H1 (cell line): Measurements from ENCODE around the gene CTNNA3. TPM values are rescaled to one million over a fixed set of nuclear protein-coding genes. Genes with fewer than 3 reads are reported as not detected.

Source experiments
- CTCF ChIA-PET: fragments of 300-600 bp; sonication (Branson Sonifier 250); formaldehyde crosslinking; loops from one replicate; lab custom pipeline; 2021; ENCODE audit not compliant: partially characterized antibody; lab: Charles Lee
- POLR2A ChIA-PET: fragments of 300-600 bp; sonication (Branson Sonifier 250); formaldehyde crosslinking; loops from one replicate; lab custom pipeline; 2021; ENCODE audit warnings: inconsistent platforms; ENCODE audit not compliant: partially characterized antibody; lab: Charles Lee
- DNase-seq, 2 experiments: peaks; one replicate each; pipeline versions ENCODE4 v3.0.0 to v3.0.0-alpha.2; 2010 to 2022; ENCODE audit warnings: low spot score in 2 of 2, low read depth in 1 of 2, mixed read lengths in 1 of 2
- FAIRE-seq: peaks from 2 replicates; lab custom pipeline; 2011; peaks lifted over from hg19 to GRCh38; lab: Jason Lieb, UNC
- H2AFZ ChIP-seq: 2 replicates; pipeline ENCODE4 v1.8.1; 2012; ENCODE audit warnings: low read length, inconsistent platforms
- H2AK5ac ChIP-seq: 2 replicates; pipeline ENCODE4 v1.6.1; 2013; ENCODE audit warnings: low read depth, low read length
- H2BK120ac ChIP-seq: replicated peaks from 2 replicates; pipeline ENCODE3; 2013; ENCODE audit warnings: low read depth, low read length, inconsistent platforms
- H2BK12ac ChIP-seq: 2 replicates; pipeline ENCODE4 v1.6.1; 2013; ENCODE audit warnings: low read depth, low read length
- H2BK15ac ChIP-seq: 2 replicates; pipeline ENCODE4 v1.6.1; 2013; ENCODE audit warnings: low read length
- H2BK20ac ChIP-seq: 2 replicates; pipeline ENCODE4 v1.6.1; 2013; ENCODE audit warnings: low read length
- H2BK5ac ChIP-seq: 2 replicates; pipeline ENCODE4 v1.6.1; 2013; ENCODE audit warnings: low read depth, low read length
- H3K14ac ChIP-seq: 2 replicates; pipeline ENCODE4 v1.6.1; 2013; ENCODE audit warnings: inconsistent platforms; ENCODE audit not compliant: insufficient read length
- H3K18ac ChIP-seq: 2 replicates; pipeline ENCODE4 v1.6.1; 2013; ENCODE audit warnings: low read length; ENCODE audit errors: extremely low read depth
- H3K23ac ChIP-seq: 2 replicates; pipeline ENCODE4 v1.6.1; 2013; ENCODE audit warnings: inconsistent platforms; ENCODE audit not compliant: insufficient read length
- H3K23me2 ChIP-seq: 2 replicates; pipeline ENCODE4 v1.6.1; 2013; ENCODE audit warnings: low read depth, low read length
- H3K27ac ChIP-seq: 2 replicates; pipeline ENCODE4 v1.6.1; 2011; ENCODE audit warnings: low read depth, low read length, inconsistent platforms
- H3K27me3 ChIP-seq, 4 experiments: replicated peaks in 1 of 4; 1 replicate in 1 of 4; 2 replicates in 3 of 4; pipeline versions ENCODE4 v1.6.1 to v1.8.1; 2011 to 2013; ENCODE audit warnings: low read length in 3 of 4, mild to moderate bottlenecking in 3 of 4, inconsistent platforms in 2 of 4, mixed read lengths in 2 of 4, moderate library complexity in 1 of 4; ENCODE audit not compliant: control insufficient read depth in 3 of 4, insufficient read depth in 3 of 4; ENCODE audit errors: extremely low read depth in 1 of 4
- H3K36me3 ChIP-seq, 4 experiments: 2 replicates each; pipeline versions ENCODE4 v1.6.1 to v1.8.1; 2011 to 2013; ENCODE audit warnings: mild to moderate bottlenecking in 4 of 4, low read length in 3 of 4, moderate library complexity in 2 of 4, control low read depth in 1 of 4, inconsistent platforms in 1 of 4; ENCODE audit not compliant: insufficient read depth in 4 of 4, control insufficient read depth in 2 of 4
- H3K4ac ChIP-seq: replicated peaks from 2 replicates; pipeline ENCODE3; 2013; ENCODE audit warnings: low read length, low read depth, mixed read lengths, inconsistent platforms; ENCODE audit not compliant: insufficient read length
- H3K4me1 ChIP-seq, 4 experiments: replicated peaks in 1 of 4; 1 replicate in 1 of 4; 2 replicates in 3 of 4; pipeline versions ENCODE4 v1.6.1 to v1.8.1; 2011 to 2013; ENCODE audit warnings: low read length in 3 of 4, inconsistent platforms in 2 of 4, mixed read lengths in 1 of 4; ENCODE audit not compliant: insufficient read depth in 4 of 4, control insufficient read depth in 3 of 4
- H3K4me2 ChIP-seq, 2 experiments: 2 replicates each; pipeline versions ENCODE4 v1.6.1 to v1.8.1; 2011 to 2013; ENCODE audit warnings: low read depth in 2 of 2, low read length in 2 of 2, control low read depth in 1 of 2, inconsistent platforms in 1 of 2, mild to moderate bottlenecking in 1 of 2; ENCODE audit not compliant: insufficient read depth in 1 of 2
- H3K4me3 ChIP-seq, 4 experiments: fragments of 200-600, 300-600 bp in 1 of 4; sonication (generic), shearing (Covaris generic), sonication (Bioruptor Twin) in 1 of 4; 2 replicates each; pipeline versions ENCODE4 v1.5.1 to v1.8.1; 2011 to 2016; ENCODE audit warnings: low read length in 4 of 4, low read depth in 3 of 4, control low read depth in 2 of 4, inconsistent platforms in 2 of 4, mild to moderate bottlenecking in 2 of 4, mixed read lengths in 1 of 4, moderate library complexity in 1 of 4; ENCODE audit not compliant: insufficient read depth in 2 of 4; ENCODE audit errors: extremely low read depth in 1 of 4
- H3K56ac ChIP-seq: replicated peaks from 2 replicates; pipeline ENCODE3; 2013; ENCODE audit warnings: low read depth, mild to moderate bottlenecking, mixed read lengths, low read length, inconsistent platforms; ENCODE audit not compliant: insufficient read length
- H3K79me1 ChIP-seq: 2 replicates; pipeline ENCODE4 v1.6.1; 2013; ENCODE audit warnings: low read depth, low read length, control low read depth
- H3K79me2 ChIP-seq, 2 experiments: 2 replicates each; pipeline versions ENCODE4 v1.6.1 to v1.8.1; 2012 to 2013; ENCODE audit warnings: low read length in 2 of 2, mild to moderate bottlenecking in 2 of 2, inconsistent platforms in 1 of 2; ENCODE audit not compliant: insufficient read depth in 2 of 2, control insufficient read depth in 1 of 2
- H3K9ac ChIP-seq, 4 experiments: replicated peaks in 1 of 4; 1 replicate in 1 of 4; 2 replicates in 3 of 4; pipeline versions ENCODE4 v1.6.1 to v1.8.1; 2011 to 2013; ENCODE audit warnings: low read depth in 3 of 4, low read length in 3 of 4, control low read depth in 2 of 4, mild to moderate bottlenecking in 2 of 4, moderate library complexity in 2 of 4, inconsistent platforms in 1 of 4; ENCODE audit errors: extremely low read depth in 1 of 4
- H3K9me3 ChIP-seq, 2 experiments: 2 replicates each; pipeline versions ENCODE4 v1.6.1 to v1.8.1; 2012 to 2013; ENCODE audit warnings: mild to moderate bottlenecking in 2 of 2, moderate library complexity in 2 of 2, control low read depth in 1 of 2, inconsistent platforms in 1 of 2, low read depth in 1 of 2, low read length in 1 of 2, mixed read lengths in 1 of 2; ENCODE audit not compliant: insufficient read depth in 2 of 2
- H4K20me1 ChIP-seq, 2 experiments: replicated peaks in 1 of 2; 2 replicates each; pipeline versions ENCODE3 to v1.8.1; 2011 to 2013; ENCODE audit warnings: inconsistent platforms in 2 of 2, low read length in 2 of 2, mild to moderate bottlenecking in 1 of 2; ENCODE audit not compliant: insufficient read depth in 2 of 2, control insufficient read depth in 1 of 2
- H4K5ac ChIP-seq: 2 replicates; pipeline ENCODE4 v1.6.1; 2013; ENCODE audit warnings: low read length, low read depth, mixed read lengths, inconsistent platforms; ENCODE audit not compliant: insufficient read length
- H4K8ac ChIP-seq: 2 replicates; pipeline ENCODE4 v1.8.0; 2013; ENCODE audit warnings: mild to moderate bottlenecking, moderate library complexity, low read length, inconsistent platforms; ENCODE audit not compliant: insufficient read depth; ENCODE audit errors: extremely low read depth
- H4K91ac ChIP-seq: replicated peaks from 2 replicates; pipeline ENCODE3; 2013; ENCODE audit warnings: low read length, mixed read lengths, inconsistent platforms; ENCODE audit not compliant: insufficient read length
- EGR1 ChIP-seq: IDR thresholded peaks from 2 replicates; pipeline ENCODE4 v1.6.1; 2011; ENCODE audit warnings: low read depth, low read length, borderline replicate concordance
- EP300 ChIP-seq, 2 experiments: IDR thresholded peaks; 1 replicate in 1 of 2; 2 replicates in 1 of 2; pipeline ENCODE4 v1.6.1; 2011 to 2012; ENCODE audit warnings: low read depth in 2 of 2, low read length in 2 of 2, mild to moderate bottlenecking in 2 of 2, borderline replicate concordance in 1 of 2, inconsistent platforms in 1 of 2, moderate library complexity in 1 of 2
- SP1 ChIP-seq: IDR thresholded peaks from 2 replicates; pipeline ENCODE4 v1.6.1; 2011; ENCODE audit warnings: low read depth, low read length
- SP4 ChIP-seq: IDR thresholded peaks from 2 replicates; pipeline ENCODE4 v1.6.1; 2012; ENCODE audit warnings: low read length, inconsistent platforms
- SRF ChIP-seq: IDR thresholded peaks from 2 replicates; pipeline ENCODE4 v1.6.1; 2011; ENCODE audit warnings: mild to moderate bottlenecking, low read depth, low read length, moderate library complexity
- WGBS, 2 experiments: shearing (Covaris generic) in 1 of 2; methylation state at CpG; one replicate each; pipeline versions ENCODE4 v1.1.6 to v1.1.7; 2013 to 2015; ENCODE audit warnings: low lambda C conversion rate in 2 of 2, mixed read lengths in 2 of 2, inconsistent platforms in 1 of 2, low coverage in 1 of 2, missing lambda C conversion rate in 1 of 2; ENCODE audit not compliant: insufficient replicate concordance in 2 of 2, insufficient coverage in 1 of 2, insufficient read length in 1 of 2; ENCODE audit errors: extremely low coverage in 1 of 2, missing lambda C conversion rate in 1 of 2; 5-methylcytosine and 5-hydroxymethylcytosine counted together
- polyA plus RNA-seq, 7 experiments: library from polyadenylated mRNA; depleted of rRNA in 3 of 7; stranded (reverse) in 5 of 7; unstranded in 2 of 7; fragments of >200 nt in 5 of 7; fragments of 200-250 nt in 2 of 7; gene quantifications; 1 replicate in 5 of 7; 2 replicates in 1 of 7; 4 replicates in 1 of 7; pipeline versions ENCODE4 v1.2.1 to v1.2.3, GENCODE V29; 2011 to 2013; ENCODE audit warnings: missing spikeins in 2 of 7, mixed read lengths in 2 of 7
- total RNA-seq: library from RNA; stranded (reverse); fragmentation: NEBNext Ultra II Directional; extraction: Animal tissue kit (Norgen Biotek cat#: 25700); gene quantifications from 2 replicates; pipeline ENCODE4 v1.2.1, GENCODE V29; 2021
- TF ChIP-seq, protein P1 (sequence below): IDR thresholded peaks from 2 replicates; pipeline ENCODE4 v1.6.1; 2011; ENCODE audit warnings: low read length, improper control_type of control experiment

The CTNNA3 gene
- total and polyA plus RNA-seq, 2 of the 8 experiments (the other 6 are each of a cell fraction or from before 2014, with no cell fraction given) = 1.3 to 1.5 TPM

DNA sequence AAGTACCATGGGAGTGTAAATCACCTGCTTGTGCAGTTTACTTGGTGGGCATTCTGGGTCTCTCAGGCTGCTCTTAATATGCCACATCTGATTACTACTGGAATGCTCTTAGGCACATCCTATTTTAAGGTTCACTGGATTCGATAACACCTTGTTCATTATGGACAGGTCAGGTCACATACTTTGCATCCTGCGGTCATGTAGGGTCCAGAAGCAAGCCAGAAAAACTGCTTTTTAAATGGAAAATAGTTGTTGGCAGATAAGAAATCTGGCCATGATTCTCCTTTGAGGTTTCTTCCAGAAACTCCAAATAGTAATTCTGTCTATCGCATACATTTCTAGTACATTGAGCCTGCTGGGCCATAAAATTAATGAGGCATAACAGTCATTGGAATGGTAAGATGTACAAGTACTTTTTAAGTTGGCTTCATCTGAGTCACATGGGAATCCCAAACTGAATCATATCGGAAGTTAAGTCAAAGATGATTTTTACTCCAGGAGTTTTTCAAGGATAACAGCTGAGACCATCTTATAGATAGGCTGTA is 398.3 kb downstream of the CTNNA3 start:
- no peaks in the 10 kb centered on the region for H3K79me1 ChIP-seq
- 89% methylated on average over 4 of the region's 4 CpGs; no CpG with 5 or more reads in 1 of the 2 experiments for WGBS, 2 experiments
- no peak overlapping the region for H3K4me3 ChIP-seq
- H3K36me3 ChIP-seq = no peaks in the 10 kb centered on the region
- no peak overlapping the region for H3K4ac ChIP-seq
- DNase-seq (no peak), FAIRE-seq (no peak)
- H4K91ac ChIP-seq = no peak overlapping the region
- no peaks in the 10 kb centered on the region; the same call in 1 of the 2 replicates for H3K23me2 ChIP-seq
- H2BK15ac ChIP-seq = no peak overlapping the region
- no peak overlapping the region for H4K8ac ChIP-seq
- TF ChIP-seq SP4 = no peak
- TF ChIP-seq, protein P1, sequence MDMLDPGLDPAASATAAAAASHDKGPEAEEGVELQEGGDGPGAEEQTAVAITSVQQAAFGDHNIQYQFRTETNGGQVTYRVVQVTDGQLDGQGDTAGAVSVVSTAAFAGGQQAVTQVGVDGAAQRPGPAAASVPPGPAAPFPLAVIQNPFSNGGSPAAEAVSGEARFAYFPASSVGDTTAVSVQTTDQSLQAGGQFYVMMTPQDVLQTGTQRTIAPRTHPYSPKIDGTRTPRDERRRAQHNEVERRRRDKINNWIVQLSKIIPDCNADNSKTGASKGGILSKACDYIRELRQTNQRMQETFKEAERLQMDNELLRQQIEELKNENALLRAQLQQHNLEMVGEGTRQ = no peak
- TF ChIP-seq SRF = no peak
- no peak for TF ChIP-seq EP300 (IDR thresholded peaks at IDR 0.05; ENCODE audit: borderline replicate concordance in 1 of 2, low read depth in 2 of 2, low read length in 2 of 2)
- no peak for TF ChIP-seq EGR1
- TF ChIP-seq SP1 = no peak
- no peak overlapping the region for H4K5ac ChIP-seq
- H3K9ac ChIP-seq = no peak overlapping the region
- CTCF ChIA-PET = interaction anchor here (3.6 kb wide), 1 partner anchor 8 kb away, joined by 14 read pairs; no protein-coding TSS in a partner anchor
- H3K27ac ChIP-seq = no peak overlapping the region
- no peak overlapping the region for H2AK5ac ChIP-seq
- no peak overlapping the region for H3K23ac ChIP-seq
- no peak overlapping the region for H2BK20ac ChIP-seq
- no peaks in the 10 kb centered on the region for H4K20me1 ChIP-seq
- POLR2A ChIA-PET = interaction anchor here (0.6 kb wide), 1 partner anchor 98 kb away, joined by 3 read pairs; no protein-coding TSS in a partner anchor
- no peak overlapping the region for H3K4me2 ChIP-seq
- no peak overlapping the region for H3K18ac ChIP-seq
- H3K27me3 ChIP-seq = no peaks in the 10 kb centered on the region
- H2AFZ ChIP-seq = no peak overlapping the region
- no peaks in the 10 kb centered on the region for H3K4me1 ChIP-seq
- H3K14ac ChIP-seq = no peak overlapping the region
- H3K9me3 ChIP-seq = no peaks in the 10 kb centered on the region
- H2BK5ac ChIP-seq = no peak overlapping the region
- H2BK120ac ChIP-seq = no peak overlapping the region
- H2BK12ac ChIP-seq = no peak overlapping the region
- H3K56ac ChIP-seq = no peak overlapping the region
- H3K79me2 ChIP-seq = no peaks in the 10 kb centered on the region
